Parathyroid adenoma (tissue), 2 donors: ENCODE data around the gene ZFHX3.

Experiments
- H2AFZ ChIP-seq: fragments of 300-600 bp; sonication (generic); one replicate; pipeline ENCODE4 v1.7.0; 2017; ENCODE audit warnings: antibody characterized with exemption, mild to moderate bottlenecking
- H3K27ac ChIP-seq: fragments of 300-600 bp; sonication (generic); one replicate; pipeline ENCODE4 v1.7.0; 2017
- H3K27me3 ChIP-seq: fragments of 300-600 bp; sonication (generic); one replicate; pipeline ENCODE4 v1.7.0; 2017; ENCODE audit warnings: low read length; ENCODE audit not compliant: control insufficient read depth, insufficient read depth
- H3K36me3 ChIP-seq: fragments of 300-600 bp; sonication (generic); one replicate; pipeline ENCODE4 v1.7.0; 2017; ENCODE audit warnings: low read length; ENCODE audit not compliant: control insufficient read depth, insufficient read depth
- H3K4me1 ChIP-seq: fragments of 300-600 bp; sonication (generic); one replicate; pipeline ENCODE4 v1.7.0; 2017; ENCODE audit warnings: control low read depth
- H3K4me2 ChIP-seq: fragments of 300-600 bp; sonication (generic); one replicate; pipeline ENCODE4 v1.7.0; 2017; ENCODE audit warnings: low read length
- H3K4me3 ChIP-seq: fragments of 300-600 bp; sonication (generic); one replicate; pipeline ENCODE4 v1.7.0; 2017; ENCODE audit warnings: low read depth, low read length
- H3K79me2 ChIP-seq: fragments of 300-600 bp; sonication (generic); one replicate; pipeline ENCODE4 v1.7.0; 2017; ENCODE audit warnings: control low read depth
- H3K9ac ChIP-seq: fragments of 300-600 bp; sonication (generic); one replicate; pipeline ENCODE4 v1.7.0; 2017; ENCODE audit warnings: mild to moderate bottlenecking
- H3K9me3 ChIP-seq: fragments of 300-600 bp; sonication (generic); one replicate; pipeline ENCODE4 v1.7.0; 2017; ENCODE audit warnings: low read length; ENCODE audit not compliant: control insufficient read depth
- CTCF ChIP-seq: fragments of 300-600 bp; sonication (generic); IDR thresholded peaks from one replicate; pipeline ENCODE4 v1.7.0; 2017; ENCODE audit warnings: antibody characterized with exemption, mild to moderate bottlenecking
- donor health status: primary hyperparathyroidism.

Gene ZFHX3

GRCh38 chr16:72925631-72925979 is 122.3 kb downstream of the ZFHX3 start:
- Histone ChIP-seq H3K27ac (no peak overlapping the region), H3K9ac (no peak overlapping the region), H2AFZ (no peak overlapping the region), H3K27me3 (no peaks in the 10 kb centered on the region), H3K79me2 (peaks cover 64% of the 10 kb centered on the region), H3K4me1 (peaks cover 3% of the 10 kb centered on the region), H3K36me3 (no peaks in the 10 kb centered on the region), H3K9me3 (no peaks in the 10 kb centered on the region), H3K4me2 (no peak overlapping the region), H3K4me3 (no peak overlapping the region)
- TF ChIP-seq CTCF = no peak

- Histone ChIP-seq H3K4me1 (peaks cover 3% of the 10 kb centered on the region), H3K36me3 (no peaks in the 10 kb centered on the region), H3K9ac (no peak overlapping the region), H3K79me2 (peaks cover 63% of the 10 kb centered on the region), H3K27me3 (no peaks in the 10 kb centered on the region), H3K4me2 (no peak overlapping the region), H3K4me3 (no peak overlapping the region), H2AFZ (no peak overlapping the region), H3K9me3 (no peaks in the 10 kb centered on the region), H3K27ac (no peak overlapping the region)
- TF ChIP-seq CTCF = no peak
These were observed 122.8 kb downstream of the ZFHX3 start for GRCh38 chr16:72924927-72925630.

- H3K27me3 ChIP-seq = no peaks in the 10 kb centered on the region
- H3K4me1 ChIP-seq = peaks cover 3% of the 10 kb centered on the region
- H3K4me2 ChIP-seq = no peak overlapping the region
- TF ChIP-seq CTCF = no peak
- H3K27ac ChIP-seq = no peak overlapping the region
- H3K9ac ChIP-seq = no peak overlapping the region
- no peaks in the 10 kb centered on the region for H3K9me3 ChIP-seq
- H3K4me3 ChIP-seq = no peak overlapping the region
- H3K36me3 ChIP-seq = no peaks in the 10 kb centered on the region
- no peak overlapping the region for H2AFZ ChIP-seq
- H3K79me2 ChIP-seq = peaks cover 62% of the 10 kb centered on the region
These were observed 123.4 kb downstream of the ZFHX3 start for GRCh38 chr16:72924537-72924926.

- Histone ChIP-seq H3K9me3 (no peaks in the 10 kb centered on the region), H3K4me3 (no peak overlapping the region), H2AFZ (no peak overlapping the region), H3K27ac (no peak overlapping the region), H3K36me3 (no peaks in the 10 kb centered on the region), H3K4me2 (no peak overlapping the region), H3K4me1 (peaks cover 3% of the 10 kb centered on the region), H3K79me2 (peaks cover 65% of the 10 kb centered on the region), H3K9ac (no peak overlapping the region), H3K27me3 (no peaks in the 10 kb centered on the region)
- TF ChIP-seq CTCF = no peak
These were observed 124.2 kb downstream of the ZFHX3 start for GRCh38 chr16:72923757-72924156.

- H3K27ac ChIP-seq = no peak overlapping the region
- no peaks in the 10 kb centered on the region for H3K36me3 ChIP-seq
- H2AFZ ChIP-seq = no peak overlapping the region
- H3K9ac ChIP-seq = no peak overlapping the region
- peaks cover 3% of the 10 kb centered on the region for H3K4me1 ChIP-seq
- H3K79me2 ChIP-seq = peaks cover 57% of the 10 kb centered on the region
- TF ChIP-seq CTCF = no peak
- no peaks in the 10 kb centered on the region for H3K9me3 ChIP-seq
- H3K4me2 ChIP-seq = no peak overlapping the region
- H3K27me3 ChIP-seq = no peaks in the 10 kb centered on the region
- no peak overlapping the region for H3K4me3 ChIP-seq
These were observed 125.2 kb downstream of the ZFHX3 start for GRCh38 chr16:72922714-72923113.
